HUDEP-2 (cell line): ENCODE data around the gene PACSIN2.
A peak's percentile ranks its signal among the peaks of the same experiment; 100 is the strongest.
"Not testable (repeated sequence)": the region's sequence is repeated elsewhere in the genome, so short reads cannot be mapped to it uniquely, and the experiment has no call there.

ENCODE experiments used
- DNase-seq, 76 experiments: peaks; one replicate each; lab custom pipeline; 2025; ENCODE audit not compliant: unreplicated experiment in 76 of 76; lab: John Stamatoyannopoulos, UW

PACSIN2 gene

DNA sequence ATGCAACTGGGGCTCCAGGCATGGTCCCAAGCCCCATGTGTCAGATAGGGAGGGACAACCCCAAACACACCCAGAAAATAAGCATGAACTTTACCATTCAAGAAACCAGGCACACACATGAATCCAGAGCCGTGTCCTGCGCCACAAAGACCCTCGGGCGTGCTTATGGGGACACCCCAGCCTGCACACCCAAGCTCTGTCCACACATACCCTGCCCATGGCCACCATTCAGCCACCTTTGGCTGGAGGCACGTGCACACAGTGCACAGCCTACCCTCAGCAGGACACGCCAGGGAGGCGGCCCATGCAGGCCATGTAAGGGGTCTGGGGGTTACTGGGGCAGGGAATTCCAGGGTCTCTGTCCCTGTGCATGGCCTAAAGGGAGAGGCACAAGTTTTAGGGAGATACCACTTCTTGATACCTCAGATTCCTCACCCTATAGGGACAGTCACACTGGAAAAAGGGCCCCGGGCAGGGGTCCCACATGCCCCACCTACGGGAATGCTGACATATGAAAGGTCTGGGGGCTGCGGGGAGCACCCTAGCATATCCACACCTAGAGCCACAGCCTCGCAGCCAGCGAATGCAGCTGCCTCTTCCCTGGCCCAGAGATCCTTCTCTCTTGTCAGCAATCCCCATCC is 20.6 kb downstream of the PACSIN2 start:
- DNase-seq = no peak

DNA sequence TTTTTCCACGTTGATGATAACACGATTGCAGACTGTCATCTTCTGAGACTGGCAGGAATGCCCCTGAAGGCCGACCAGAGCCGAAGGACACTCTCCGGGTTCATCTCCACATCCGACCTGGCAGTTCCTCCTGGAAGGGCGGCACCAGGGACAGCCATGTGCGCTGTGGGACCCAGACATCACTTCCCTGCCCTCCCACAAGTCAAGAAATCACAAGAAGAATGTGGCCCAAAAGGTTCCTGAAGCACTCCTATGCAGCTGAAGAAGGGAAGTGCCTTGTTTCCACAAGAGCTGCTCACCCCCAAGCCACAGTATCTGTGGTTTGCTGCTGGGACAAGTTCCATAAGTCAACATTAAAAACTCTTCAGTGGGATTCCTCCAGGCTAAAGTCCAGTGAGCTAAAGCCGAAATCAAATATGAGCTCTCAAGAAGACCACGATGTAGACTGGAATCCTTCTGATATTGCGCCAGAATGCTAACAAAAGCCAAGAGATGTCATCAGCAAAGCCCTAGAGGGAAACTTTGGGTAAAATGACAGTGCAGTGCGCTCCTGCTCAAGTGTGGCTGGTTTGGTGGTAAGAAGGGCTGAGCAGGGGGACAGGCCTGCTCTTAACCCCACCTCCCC is 21.2 kb downstream of the PACSIN2 start:
- DNase-seq = no peak

DNA sequence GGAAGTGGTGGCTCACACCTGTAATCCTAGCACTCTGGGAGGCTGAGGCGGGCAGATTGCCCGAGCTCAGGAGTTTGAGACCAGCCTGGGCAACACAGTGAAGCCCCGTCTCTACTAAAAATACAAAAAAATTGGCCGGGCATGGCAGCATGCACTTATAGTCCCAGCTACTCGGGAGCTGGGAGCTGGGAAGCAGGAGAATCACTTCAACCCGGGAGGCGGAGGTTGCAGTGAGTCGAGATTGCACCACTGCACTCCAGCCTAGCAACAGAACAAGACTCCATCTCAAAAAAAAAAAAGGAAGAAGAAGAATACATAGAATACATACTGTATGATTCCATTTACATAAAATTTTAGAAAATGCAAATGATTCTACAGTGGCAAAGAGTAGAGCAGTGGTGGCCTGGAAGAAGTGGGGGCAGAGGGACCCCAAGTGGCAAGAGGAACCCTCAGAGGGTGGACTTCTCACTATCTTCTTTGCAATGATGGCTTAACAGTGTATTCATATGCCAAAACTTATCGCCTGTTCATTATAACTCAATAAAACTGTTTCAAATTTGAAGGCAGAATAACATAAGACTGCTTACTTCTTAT is 22.0 kb downstream of the PACSIN2 start:
- no peak for DNase-seq

DNA sequence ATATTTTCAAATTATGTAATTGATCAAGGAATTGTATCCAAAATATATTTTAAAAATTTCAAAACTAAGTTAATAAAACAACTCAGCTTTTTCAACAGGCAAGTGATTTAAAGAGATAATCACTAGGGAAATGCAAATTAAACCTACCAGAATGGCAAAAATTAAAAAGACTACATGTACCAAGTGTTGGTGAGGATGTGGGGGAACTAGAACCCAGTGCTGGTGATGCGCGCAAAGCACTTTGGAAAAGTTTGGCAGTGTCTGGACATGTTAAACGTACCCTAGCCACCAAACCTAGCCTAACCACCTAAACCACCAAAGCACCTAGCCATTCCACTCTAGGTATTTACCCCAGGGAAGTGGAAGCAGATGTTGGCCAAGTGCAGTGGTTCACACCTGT is 22.9 kb downstream of the PACSIN2 start:
- no peak for DNase-seq

DNA sequence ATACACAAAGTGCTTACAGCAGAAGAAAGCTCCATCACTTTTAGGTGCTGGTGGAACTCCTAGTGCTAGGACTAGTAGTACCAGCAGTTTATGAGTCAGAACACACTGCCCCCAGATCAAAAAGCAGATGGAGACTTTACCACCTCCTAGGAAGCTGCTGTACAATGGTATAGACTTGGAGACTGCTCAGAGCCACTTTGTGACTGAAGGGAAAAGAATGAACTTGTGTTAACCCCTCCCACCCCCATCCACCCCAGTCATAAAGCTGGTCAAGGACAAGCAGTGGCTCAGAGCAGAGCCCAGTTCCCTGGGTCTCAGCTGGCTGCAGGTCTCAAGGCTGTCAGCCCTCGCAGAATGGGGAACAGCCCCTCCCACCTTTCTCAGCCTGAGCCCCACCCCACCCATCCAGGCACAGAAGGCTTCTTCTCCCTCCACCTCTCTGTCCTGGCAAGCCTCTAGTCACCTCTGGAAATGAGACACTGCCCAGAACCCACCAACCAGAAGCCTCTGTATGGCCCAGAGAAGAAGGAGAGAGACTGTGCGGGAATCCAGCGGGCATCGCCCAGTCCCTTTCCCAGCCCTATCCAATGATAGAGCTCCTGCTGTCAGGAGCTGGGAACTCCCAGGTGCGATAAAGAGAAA is 23.8 kb downstream of the PACSIN2 start:
- peak in 2 of 76 experiments; percentile 17 to 20 for DNase-seq

DNA sequence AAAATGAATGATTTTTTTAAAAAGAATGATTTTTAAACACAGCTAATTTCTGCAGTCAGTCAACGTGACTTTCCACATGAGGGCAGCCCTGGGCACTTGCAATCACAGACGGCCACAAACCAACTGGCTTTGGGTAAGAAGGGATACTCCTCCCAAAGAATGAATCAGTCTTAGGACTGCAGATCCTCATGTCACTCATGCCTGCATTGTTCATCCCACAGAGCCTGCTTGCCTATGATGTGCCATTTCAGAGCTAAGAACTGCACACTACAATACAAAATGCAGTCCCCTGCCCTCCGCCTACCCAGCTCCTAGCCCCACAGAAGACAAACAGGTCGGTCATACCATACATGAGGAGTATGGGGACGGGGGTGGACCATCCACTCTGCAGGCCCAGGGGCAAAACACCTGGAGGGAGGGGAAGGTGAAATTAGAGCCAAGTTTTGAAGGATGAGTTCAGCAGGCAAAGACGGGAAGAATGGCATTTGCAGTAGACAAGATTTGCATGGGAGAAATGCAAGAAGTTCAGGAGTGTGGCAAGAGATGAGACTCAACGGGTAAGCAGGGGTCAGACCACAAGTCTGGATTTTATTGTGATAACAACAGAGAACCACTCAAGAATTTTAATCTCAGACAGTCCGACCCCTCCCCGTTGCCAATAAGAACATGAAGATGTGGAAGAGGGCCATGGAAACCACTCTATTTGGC is 24.7 kb downstream of the PACSIN2 start:
- DNase-seq = peak in 5 of 76 experiments; percentile 10 to 41 (median 31)

DNA sequence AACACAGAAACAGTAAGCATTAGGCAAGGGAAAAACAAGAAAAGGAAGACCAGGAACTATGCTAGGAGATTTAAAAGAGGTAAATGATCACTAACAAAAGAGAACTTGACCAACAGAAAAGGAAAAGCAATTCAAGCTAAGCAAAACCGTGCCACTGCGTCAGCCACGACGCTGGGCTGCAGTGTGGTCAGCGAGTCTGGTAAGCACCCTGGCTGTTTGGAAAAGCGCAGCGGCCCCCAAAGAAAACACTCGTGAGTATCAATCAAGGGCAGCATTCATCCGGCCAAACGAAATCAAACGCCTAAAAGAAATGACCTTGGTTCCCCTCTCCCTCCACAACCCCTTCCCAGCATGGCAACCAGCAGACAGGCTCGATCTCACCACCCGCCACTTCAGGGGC is 28.8 kb downstream of the PACSIN2 start:
- no peak for DNase-seq

DNA sequence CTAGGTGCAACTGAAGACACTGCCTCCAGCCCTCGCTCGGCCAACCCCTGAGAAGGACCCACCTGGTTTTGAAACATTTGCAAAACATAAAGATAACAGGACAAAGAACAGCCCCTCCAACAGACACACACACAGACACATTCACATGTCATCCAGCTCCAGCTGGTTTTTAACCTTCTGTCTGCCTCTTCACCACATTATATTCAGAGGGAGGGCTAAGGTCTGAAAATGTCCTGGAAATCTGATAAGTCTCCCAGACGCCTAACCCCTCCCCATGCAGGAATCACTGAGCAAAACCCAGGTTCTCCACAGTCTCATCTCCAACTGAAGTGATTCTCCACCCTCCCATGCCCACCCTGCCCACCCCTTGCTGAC is 29.4 kb downstream of the PACSIN2 start:
- DNase-seq = no peak

DNA sequence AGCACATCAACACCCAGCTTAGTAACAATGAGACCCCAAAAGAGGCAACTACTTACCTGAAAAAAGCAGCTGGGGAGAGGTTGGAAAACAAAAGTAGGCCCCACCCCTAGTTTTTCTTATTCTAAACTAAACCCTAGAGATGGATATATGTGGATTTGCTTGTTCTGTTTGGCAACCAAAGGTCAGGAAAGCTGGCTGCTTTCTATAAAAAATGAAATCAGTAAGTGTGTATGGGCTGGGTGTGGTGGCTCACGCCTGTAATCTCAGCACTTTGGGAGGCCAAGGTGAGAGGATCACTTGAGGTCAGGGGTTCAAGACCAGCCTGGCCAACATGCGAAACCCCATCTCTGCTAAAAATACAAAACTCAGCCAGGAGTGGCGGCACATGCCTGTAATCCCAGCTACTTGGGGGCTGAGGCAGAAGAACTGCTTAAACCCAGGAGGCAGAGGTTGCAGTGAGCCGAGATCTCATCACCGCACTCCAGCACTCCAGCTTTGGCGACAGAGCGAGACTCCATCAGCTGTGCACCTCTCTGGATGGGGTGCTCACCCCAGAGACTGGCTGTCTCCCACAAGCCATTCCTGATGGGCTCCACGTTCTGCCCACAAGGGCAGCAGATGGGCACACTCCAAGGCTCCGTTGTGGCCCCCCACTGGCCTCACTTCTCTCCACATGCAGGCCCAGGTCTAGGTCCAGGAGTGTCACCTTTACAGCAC is 30.0 kb downstream of the PACSIN2 start:
- no peak for DNase-seq

DNA sequence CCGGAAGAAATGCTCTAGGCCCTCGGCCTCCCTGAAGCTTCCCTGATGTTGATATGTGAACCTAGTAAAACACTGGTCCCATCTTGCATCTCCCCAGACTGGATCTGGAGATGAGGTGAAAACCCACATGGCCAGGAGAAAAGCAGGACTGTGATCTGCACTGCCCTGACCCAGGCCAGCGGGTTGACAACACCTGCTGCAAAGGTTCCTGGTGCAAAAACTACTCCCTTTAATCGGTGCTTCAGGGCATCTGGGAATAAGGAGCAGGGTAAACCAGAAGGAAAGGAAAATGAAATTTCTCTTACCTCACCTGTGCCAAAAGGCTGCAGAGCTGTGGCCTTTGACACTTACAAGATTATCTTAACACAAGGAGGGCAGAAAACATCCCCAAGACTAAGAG is 30.6 kb downstream of the PACSIN2 start:
- no peak for DNase-seq

DNA sequence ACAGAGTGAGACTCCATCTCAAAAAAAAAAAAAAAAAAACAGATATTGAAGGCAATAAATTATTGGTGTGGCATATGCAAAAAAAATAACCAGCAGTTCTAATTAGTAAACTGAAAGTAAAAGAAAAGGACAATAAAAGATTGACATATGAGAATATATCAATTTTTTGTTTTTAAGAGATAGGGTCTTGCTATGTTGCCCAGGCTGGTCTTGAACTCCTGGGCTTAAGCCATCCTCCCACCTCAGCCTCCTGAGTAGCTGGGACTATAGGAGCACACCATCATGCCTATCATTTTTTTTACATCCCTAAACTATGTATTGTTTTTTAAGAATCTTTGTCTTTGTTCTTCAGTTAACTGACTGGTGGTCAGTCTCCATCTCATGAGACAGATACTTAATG is 31.5 kb downstream of the PACSIN2 start:
- no peak for DNase-seq

DNA sequence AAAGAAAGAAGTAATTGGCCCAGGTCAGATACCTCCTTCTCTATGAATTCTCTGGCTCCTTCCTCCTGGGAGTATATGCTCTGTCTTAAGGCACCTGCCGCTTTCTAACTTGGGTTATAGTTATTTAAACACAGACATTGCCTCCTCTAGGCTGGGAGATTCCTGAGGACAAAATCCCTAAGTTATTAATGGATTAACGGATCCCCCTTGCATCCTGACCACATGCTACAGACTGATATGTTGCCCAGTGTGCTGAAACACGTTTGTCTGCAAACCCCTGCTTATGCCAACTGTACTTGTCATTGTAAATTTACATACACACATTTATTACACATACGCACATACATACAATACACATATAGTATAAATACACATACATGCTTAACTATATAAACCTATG is 35.3 kb downstream of the PACSIN2 start:
- no peak for DNase-seq

DNA sequence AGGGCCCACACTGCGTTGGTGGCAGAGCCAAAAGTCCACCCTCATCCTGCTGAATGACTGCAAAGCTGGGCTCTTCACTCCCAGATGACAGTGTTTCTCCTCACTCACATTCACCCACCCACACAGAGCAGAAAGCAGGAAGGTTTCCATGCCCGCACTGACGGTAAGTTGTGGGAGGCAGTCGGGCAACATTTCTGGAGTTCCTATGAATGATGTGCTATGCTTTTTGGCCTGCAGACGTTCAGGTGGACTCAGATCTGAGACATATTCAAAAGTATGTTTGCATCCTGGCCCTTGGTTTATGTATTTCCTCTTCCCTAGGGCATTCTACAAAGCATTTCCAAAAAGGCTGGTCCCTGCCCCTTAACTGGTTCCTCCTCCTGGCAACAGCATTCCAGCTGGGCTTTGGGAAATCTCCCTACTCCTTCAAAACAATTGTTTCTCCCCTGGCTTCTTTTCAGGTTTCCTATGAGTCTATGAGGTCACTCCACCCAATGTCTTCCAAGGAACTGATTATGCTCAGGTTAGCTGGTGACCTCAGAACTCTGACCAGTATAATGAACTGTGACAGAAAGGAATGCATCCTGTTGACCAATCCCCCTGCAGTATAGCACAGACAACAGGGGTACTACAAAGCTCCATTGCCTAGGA is 36.4 kb downstream of the PACSIN2 start:
- DNase-seq = no peak

DNA sequence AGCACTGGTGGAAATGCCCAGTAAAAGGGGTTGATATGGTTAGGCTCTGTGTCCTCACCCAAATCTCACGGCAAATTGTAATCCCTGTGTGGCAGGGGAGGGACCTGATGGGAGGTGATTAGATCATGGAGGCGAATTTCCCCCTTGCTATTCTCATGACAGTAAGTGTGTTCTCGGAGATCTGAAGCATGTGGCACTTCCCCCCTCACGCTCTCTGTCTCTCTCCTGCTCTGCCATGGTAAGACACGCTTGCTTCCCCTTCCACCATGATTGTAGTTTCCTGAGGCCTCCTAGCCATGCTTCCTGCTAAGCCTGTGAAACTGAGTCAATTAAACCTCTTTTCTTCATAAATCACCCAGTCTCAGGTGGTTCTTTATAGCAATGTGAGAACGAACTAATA is 37.4 kb downstream of the PACSIN2 start:
- DNase-seq = no peak

DNA sequence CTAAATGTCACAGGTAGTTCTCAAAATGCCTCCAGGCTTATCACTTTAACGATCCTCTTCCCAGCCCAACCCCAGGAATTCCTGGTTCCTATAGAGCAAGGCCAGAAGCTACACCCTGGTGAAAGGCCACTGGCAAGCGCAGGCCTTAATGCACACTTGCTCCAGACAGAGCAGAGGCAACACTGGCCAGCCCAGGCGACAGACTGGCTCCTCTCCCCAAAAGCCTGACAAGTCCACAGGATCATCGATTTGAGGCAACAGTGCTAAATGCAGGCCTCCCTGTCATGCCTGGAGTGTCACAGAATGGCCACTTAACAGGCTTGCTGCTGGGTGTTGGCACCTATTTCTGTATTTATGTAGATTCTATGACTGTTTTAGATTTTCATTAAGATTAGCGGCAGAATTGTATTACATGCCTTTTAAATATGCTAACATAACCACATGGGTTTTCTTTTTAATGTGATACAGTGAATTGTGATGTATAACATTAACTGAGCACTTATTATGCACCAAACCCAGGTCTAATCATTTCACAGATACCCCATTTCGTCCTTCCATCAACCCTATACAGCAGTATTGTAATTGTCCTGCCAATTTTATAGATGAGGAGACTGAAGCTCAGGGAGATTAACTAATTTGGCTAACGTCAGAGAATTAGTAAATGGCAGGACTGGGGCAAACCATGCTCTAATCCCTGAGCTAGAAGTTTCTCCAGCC is 38.6 kb downstream of the PACSIN2 start:
- no peak for DNase-seq

DNA sequence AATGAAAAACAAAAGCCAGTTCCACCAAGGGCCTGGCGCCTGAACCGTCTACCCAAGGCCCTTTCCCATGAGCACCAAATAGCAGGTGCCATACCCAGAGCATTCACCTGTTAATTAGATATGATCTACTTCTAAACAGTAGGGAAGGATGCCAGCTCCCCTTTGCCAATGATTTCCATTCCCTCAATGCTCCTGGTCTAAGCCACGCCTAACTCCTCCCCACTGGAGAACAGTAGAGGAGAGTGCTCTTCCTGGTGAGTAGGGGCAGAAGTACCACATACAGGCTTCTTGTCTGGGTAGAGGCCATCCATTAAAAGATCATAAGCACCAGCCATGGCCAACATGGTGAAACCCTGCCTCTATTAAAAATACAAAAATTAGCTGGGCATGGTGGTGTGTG is 40.7 kb downstream of the PACSIN2 start:
- no peak for DNase-seq

DNA sequence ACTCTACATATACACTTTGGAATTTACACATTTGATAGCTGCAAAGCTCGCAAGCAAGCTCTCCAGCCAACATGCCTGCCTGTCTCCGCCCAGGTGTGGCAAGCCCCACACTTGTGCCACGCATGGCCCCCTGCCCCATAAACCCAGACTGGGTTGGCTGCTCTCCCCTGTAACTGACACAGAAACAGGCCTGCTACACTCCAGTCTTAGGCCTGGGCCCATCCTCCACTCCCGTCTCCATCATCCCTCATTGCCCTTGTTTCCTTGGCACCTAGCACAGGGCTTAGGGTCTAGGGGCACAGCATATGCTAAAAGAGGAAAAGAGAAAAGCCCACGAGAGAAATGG is 41.4 kb downstream of the PACSIN2 start:
- DNase-seq = no peak

DNA sequence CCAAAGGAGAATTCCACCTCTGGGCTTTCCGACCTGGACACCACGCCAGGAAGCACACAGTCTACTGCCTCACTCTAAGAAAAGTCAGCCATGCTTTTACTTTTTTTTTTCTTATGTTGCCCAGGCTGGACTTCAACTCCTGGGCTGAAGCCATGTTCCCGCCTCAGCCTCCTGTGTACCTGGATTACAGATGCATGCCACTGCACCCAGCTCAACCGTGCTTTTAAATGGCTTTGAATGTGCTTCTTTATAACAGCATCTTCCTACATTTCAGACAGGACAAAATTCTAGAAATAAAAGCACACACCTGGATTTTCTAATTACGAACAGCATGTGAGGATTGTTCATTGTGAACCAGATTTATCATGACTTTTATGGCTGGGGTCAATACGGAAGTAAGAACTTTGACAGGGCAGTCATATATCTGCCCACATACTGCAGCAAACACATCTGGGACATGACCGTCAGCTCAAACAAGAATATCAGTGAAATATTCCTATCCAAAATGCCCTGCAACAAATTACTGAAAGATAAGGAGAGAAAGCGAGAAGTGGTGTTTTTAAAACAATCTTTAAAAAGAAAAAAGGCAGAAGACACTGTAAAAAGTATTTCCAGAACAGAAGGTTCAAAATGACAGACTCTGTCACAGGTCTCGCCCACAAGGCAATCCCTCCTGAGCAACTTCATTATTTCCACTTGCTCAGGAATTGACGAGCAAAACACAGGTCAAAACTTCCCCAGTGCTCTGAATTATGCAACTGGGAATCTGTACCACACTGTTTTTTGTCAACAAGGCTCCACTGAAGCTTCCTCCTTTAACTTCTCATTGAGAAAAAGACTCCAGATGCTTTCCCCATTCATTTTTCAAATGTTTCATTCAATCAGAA is 42.1 kb downstream of the PACSIN2 start:
- DNase-seq = no peak

DNA sequence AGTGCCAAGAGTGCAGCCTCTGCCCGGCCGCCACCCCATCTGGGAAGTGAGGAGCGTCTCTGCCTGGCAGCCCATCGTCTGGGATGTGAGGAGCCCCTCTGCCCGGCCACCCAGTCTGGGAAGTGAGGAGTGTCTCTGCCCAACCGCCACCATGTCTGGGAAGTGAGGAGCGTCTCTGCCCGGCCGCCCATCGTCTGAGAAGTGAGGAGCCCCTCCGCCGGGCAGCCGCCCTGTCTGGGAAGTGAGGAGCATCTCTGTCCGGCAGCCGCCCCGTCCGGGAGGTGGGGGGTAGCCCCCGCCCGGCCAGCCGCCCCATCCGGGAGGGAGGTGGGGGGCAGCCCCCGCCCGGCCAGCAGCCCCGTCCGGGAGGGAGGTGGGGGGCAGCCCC is 43.5 kb downstream of the PACSIN2 start:
- DNase-seq = not testable (repeated sequence)
